OCI-LY7 (cell line): ENCODE measurements around the gene MT1H. TPM values are rescaled to one million over a fixed set of nuclear protein-coding genes. Genes with fewer than 3 reads are reported as not detected.

Experiments
- BruUV-seq: library from RNA; stranded (reverse); fragments of 400-500 nt; replicated peaks from 2 replicates; lab custom pipeline; 2021; lab: Mats Ljungman, UMichigan
- CTCF ChIA-PET: fragments of 300-600 bp; sonication (Branson Sonifier 250); formaldehyde crosslinking; loops from one replicate; lab custom pipeline; 2022; ENCODE audit warnings: antibody characterized with exemption; ENCODE audit not compliant: unreplicated experiment; lab: Charles Lee
- POLR2A ChIA-PET: fragments of 300-600 bp; sonication (Branson Sonifier 250); formaldehyde crosslinking; loops from one replicate; lab custom pipeline; 2022; ENCODE audit warnings: antibody characterized with exemption; lab: Charles Lee
- DNase-seq: peaks from one replicate; pipeline ENCODE4 v3.0.0-alpha.2; 2015; ENCODE audit warnings: low spot score
- H2AFZ ChIP-seq: fragments of 200-600 bp; sonication (generic), shearing (Covaris generic); 2 replicates; pipeline ENCODE4 v1.6.1; 2014; ENCODE audit warnings: mild to moderate bottlenecking, antibody characterized with exemption, low read length, moderate library complexity
- H3K27ac ChIP-seq: fragments of 200-600 bp; sonication (generic); 2 replicates; pipeline ENCODE4 v1.5.1; 2014; ENCODE audit warnings: mixed run types, low read depth, mild to moderate bottlenecking, moderate library complexity, low read length, inconsistent platforms; ENCODE audit not compliant: poor library complexity, severe bottlenecking
- H3K36me3 ChIP-seq: fragments of 200-600 bp; sonication (generic); 2 replicates; pipeline ENCODE4 v1.6.1; 2014; ENCODE audit warnings: mild to moderate bottlenecking, antibody characterized with exemption, low read length, moderate library complexity, mixed read lengths; ENCODE audit not compliant: insufficient read depth
- H3K4me1 ChIP-seq: fragments of 200-600 bp; sonication (generic); 2 replicates; pipeline ENCODE4 v1.5.1; 2014; ENCODE audit warnings: mild to moderate bottlenecking, low read length; ENCODE audit not compliant: insufficient read depth, poor library complexity, severe bottlenecking
- H3K4me2 ChIP-seq: fragments of 200-600 bp; sonication (generic); 2 replicates; pipeline ENCODE4 v1.6.1; 2014; ENCODE audit warnings: mild to moderate bottlenecking, low read length
- H3K4me3 ChIP-seq: fragments of 200-600 bp; sonication (generic); 2 replicates; pipeline ENCODE4 v1.5.1; 2014; ENCODE audit warnings: mild to moderate bottlenecking, low read depth, low read length; ENCODE audit not compliant: poor library complexity, severe bottlenecking
- H3K79me2 ChIP-seq: fragments of 200-600 bp; sonication (generic); 2 replicates; pipeline ENCODE4 v1.6.1; 2016; ENCODE audit warnings: low read depth, mild to moderate bottlenecking, low read length, moderate library complexity, mixed read lengths; ENCODE audit not compliant: insufficient read depth
- H3K9me2 ChIP-seq: fragments of 200-600 bp; sonication (generic); 2 replicates; pipeline ENCODE4 v1.6.1; 2016; ENCODE audit warnings: mild to moderate bottlenecking, low read length, mixed read lengths; ENCODE audit not compliant: insufficient read depth
- H3K9me3 ChIP-seq: fragments of 200-600 bp; sonication (generic); 2 replicates; pipeline ENCODE4 v1.6.1; 2014; ENCODE audit warnings: mild to moderate bottlenecking, mixed run types, low read length, mixed read lengths
- H4K20me1 ChIP-seq: fragments of 200-600 bp; sonication (generic); 2 replicates; pipeline ENCODE4 v1.6.1; 2014; ENCODE audit warnings: mild to moderate bottlenecking, antibody characterized with exemption, low read length, moderate library complexity, mixed read lengths; ENCODE audit not compliant: insufficient read depth
- EZH2phosphoT487 ChIP-seq: fragments of 200-600 bp; sonication (generic); IDR thresholded peaks from 2 replicates; pipeline ENCODE4 v1.6.1; 2018; ENCODE audit warnings: low read depth, borderline replicate concordance, mild to moderate bottlenecking, mixed run types, antibody characterized with exemption, low read length, moderate library complexity, mixed read lengths
- intact Hi-C: fragments of 100-400 bp; cut with micrococcal nuclease; formaldehyde crosslinking; loops from one replicate; pipeline ENCODE4 v1.10.0; 2022; ENCODE audit not compliant: unreplicated experiment
- total RNA-seq, 2 experiments: library from RNA; depleted of rRNA in 1 of 2; stranded (reverse); fragments of >200 nt in 1 of 2; shearing (Covaris generic) in 1 of 2; gene quantifications; 2 replicates each; pipeline ENCODE4 v1.2.3, GENCODE V29; 2014 to 2022
- TF ChIP-seq, protein P1 (sequence below): fragments of 200-600 bp; sonication (generic); conservative IDR thresholded peaks from 2 replicates; pipeline ENCODE4 v1.5.1; 2014; ENCODE audit warnings: mild to moderate bottlenecking, antibody characterized with exemption, low read length, moderate library complexity, mixed read lengths

MT1H gene
- total RNA-seq, 2 experiments from 2014 or later = not detected

DNA sequence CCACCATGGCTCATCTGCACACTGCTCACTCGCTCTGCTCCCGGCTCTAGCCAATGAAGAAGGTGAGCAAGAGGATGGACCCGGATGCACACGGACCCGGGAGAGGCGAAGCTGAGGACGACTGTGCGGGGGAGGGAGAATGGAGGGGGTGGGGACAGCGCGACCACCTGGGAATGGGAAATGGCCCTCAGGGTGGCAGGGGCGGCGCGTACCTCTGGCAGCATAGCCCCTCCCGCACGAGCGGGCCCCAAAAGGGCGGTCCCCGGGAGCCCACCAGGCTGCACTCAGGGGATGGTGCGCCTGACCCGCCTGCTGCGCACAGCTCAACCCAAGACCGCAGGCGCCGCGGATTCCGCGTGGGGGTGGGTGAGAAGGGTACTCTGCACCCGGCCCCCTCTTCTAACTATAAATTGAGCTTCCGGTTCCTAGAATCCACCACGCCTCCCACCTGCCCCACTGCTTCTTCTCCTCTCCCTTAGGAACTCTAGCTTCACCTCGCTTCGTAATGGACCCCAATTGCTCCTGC lies 6.1 kb downstream of the MT1H start:
- TF ChIP-seq, protein P1, sequence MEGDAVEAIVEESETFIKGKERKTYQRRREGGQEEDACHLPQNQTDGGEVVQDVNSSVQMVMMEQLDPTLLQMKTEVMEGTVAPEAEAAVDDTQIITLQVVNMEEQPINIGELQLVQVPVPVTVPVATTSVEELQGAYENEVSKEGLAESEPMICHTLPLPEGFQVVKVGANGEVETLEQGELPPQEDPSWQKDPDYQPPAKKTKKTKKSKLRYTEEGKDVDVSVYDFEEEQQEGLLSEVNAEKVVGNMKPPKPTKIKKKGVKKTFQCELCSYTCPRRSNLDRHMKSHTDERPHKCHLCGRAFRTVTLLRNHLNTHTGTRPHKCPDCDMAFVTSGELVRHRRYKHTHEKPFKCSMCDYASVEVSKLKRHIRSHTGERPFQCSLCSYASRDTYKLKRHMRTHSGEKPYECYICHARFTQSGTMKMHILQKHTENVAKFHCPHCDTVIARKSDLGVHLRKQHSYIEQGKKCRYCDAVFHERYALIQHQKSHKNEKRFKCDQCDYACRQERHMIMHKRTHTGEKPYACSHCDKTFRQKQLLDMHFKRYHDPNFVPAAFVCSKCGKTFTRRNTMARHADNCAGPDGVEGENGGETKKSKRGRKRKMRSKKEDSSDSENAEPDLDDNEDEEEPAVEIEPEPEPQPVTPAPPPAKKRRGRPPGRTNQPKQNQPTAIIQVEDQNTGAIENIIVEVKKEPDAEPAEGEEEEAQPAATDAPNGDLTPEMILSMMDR = no peak
- no peak for TF ChIP-seq EZH2phosphoT487
- Histone ChIP-seq H3K9me3 (no peaks in the 10 kb centered on the region), H2AFZ (no peak overlapping the region), H3K4me3 (no peak overlapping the region), H3K4me1 (no peaks in the 10 kb centered on the region), H3K79me2 (no peaks in the 10 kb centered on the region), H3K9me2 (no peaks in the 10 kb centered on the region), H3K27ac (no peak overlapping the region), H4K20me1 (no peaks in the 10 kb centered on the region), H3K36me3 (no peaks in the 10 kb centered on the region), H3K4me2 (no peak overlapping the region)
- BruUV-seq = no TSS peak
- CTCF ChIA-PET = no interaction called here
- intact Hi-C loops = no loop called here
- POLR2A ChIA-PET = interaction anchor here (0.6 kb wide), 1 partner anchor 275 kb away, joined by 13 read pairs; no protein-coding TSS in a partner anchor
- no peak for DNase-seq

DNA sequence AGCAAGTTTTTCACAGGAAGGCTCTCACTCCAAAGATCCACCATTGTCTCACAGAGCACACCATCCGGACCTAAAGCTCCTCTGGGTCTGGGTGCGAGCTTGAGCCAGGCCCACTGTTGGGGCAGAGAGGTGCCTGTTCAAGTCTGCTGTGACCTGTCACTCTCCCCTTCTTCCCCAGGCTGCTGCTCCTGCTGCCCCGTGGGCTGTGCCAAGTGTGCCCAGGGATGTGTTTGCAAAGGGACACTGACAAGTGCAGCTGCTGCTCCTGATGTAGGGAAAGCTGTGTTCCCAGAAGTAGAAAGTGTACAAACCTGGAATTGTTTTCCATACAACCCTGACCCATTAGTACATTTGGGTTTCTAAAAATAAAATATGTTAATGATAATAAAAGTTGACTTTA lies 7.9 kb downstream of the MT1H start:
- POLR2A ChIA-PET = interaction anchor here (1.2 kb wide), 1 partner anchor 16 kb away, joined by 3 read pairs; no protein-coding TSS in a partner anchor
- Histone ChIP-seq H3K4me1 (peaks cover 7% of the 10 kb centered on the region), H3K4me3 (no peak overlapping the region), H3K36me3 (no peaks in the 10 kb centered on the region), H3K9me3 (no peaks in the 10 kb centered on the region), H2AFZ (no peak overlapping the region), H3K27ac (no peak overlapping the region), H3K79me2 (no peaks in the 10 kb centered on the region), H4K20me1 (no peaks in the 10 kb centered on the region), H3K9me2 (no peaks in the 10 kb centered on the region), H3K4me2 (no peak overlapping the region)
- BruUV-seq = no TSS peak
- DNase-seq = no peak
- TF ChIP-seq EZH2phosphoT487 = no peak
- TF ChIP-seq, protein P1 = no peak
- intact Hi-C loops = no loop called here
- CTCF ChIA-PET = no interaction called here

DNA sequence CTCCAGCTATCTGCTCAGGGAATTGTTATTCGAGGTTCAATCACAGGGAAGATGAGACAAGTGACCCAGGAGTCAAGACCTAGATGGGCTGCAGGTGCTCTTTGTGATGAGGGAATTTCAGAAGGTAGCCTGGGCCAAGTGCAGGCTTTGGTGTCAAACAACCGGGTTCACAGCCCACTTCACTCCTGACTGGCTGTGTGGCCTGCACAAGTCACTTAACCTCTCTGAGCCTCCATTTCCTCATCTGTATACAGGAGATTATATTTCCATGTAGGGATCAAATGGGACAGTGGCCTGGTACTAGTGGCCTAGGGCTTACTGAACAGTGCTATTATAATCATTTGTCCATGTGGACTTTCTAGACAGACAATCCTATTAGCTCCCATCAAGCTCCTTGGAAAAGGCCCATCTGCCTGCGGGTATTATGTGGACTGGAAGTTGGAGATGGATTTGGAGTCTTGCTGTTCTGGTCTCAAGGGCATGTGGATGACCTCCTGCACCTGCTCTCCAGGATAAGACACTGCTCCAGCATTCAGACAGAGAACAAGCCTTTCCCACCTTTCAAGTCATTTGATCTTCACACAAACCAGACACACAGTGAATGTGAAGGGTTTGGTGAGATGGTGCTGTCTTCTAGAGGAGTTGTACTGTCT lies 9.6 kb downstream of the MT1H start:
- no peak overlapping the region for H3K4me2 ChIP-seq
- intact Hi-C loops = no loop called here
- H3K4me1 ChIP-seq = peaks cover 15% of the 10 kb centered on the region
- H2AFZ ChIP-seq = no peak overlapping the region
- no peaks in the 10 kb centered on the region for H4K20me1 ChIP-seq
- no peak overlapping the region for H3K4me3 ChIP-seq
- no peaks in the 10 kb centered on the region for H3K79me2 ChIP-seq
- POLR2A ChIA-PET = no interaction called here
- no TSS peak for BruUV-seq
- H3K9me2 ChIP-seq = no peaks in the 10 kb centered on the region
- DNase-seq = no peak
- CTCF ChIA-PET = no interaction called here
- TF ChIP-seq, protein P1 = no peak
- TF ChIP-seq EZH2phosphoT487 = no peak
- no peak overlapping the region for H3K27ac ChIP-seq
- H3K9me3 ChIP-seq = no peaks in the 10 kb centered on the region
- H3K36me3 ChIP-seq = no peaks in the 10 kb centered on the region
